ENCODE data around the gene SELENON. TPM values are rescaled to one million over a fixed set of nuclear protein-coding genes. Genes with fewer than 3 reads are reported as not detected.

SELENON gene
- total and polyA plus RNA-seq, 7 donors = 25.3 to 104 (median 39.3) TPM

GRCh38 chr1:25755475-25756125 is 44.4 kb upstream of the SELENON start:
- no peaks in the 10 kb centered on the region for H3K9me3 ChIP-seq
- no peak overlapping the region for H3K4me3 ChIP-seq
- TF ChIP-seq, protein P1, sequence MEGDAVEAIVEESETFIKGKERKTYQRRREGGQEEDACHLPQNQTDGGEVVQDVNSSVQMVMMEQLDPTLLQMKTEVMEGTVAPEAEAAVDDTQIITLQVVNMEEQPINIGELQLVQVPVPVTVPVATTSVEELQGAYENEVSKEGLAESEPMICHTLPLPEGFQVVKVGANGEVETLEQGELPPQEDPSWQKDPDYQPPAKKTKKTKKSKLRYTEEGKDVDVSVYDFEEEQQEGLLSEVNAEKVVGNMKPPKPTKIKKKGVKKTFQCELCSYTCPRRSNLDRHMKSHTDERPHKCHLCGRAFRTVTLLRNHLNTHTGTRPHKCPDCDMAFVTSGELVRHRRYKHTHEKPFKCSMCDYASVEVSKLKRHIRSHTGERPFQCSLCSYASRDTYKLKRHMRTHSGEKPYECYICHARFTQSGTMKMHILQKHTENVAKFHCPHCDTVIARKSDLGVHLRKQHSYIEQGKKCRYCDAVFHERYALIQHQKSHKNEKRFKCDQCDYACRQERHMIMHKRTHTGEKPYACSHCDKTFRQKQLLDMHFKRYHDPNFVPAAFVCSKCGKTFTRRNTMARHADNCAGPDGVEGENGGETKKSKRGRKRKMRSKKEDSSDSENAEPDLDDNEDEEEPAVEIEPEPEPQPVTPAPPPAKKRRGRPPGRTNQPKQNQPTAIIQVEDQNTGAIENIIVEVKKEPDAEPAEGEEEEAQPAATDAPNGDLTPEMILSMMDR (IDR thresholded peaks at IDR 0.05) = no peak
- H3K36me3 ChIP-seq (ENCODE audit: insufficient read depth in 1 of 2, low read depth in 1 of 2) = no peaks in the 10 kb centered on the region
- H3K27ac ChIP-seq = no peak overlapping the region
- WGBS, 3 donors = 90 to 93% (median 91%) methylated on average over 7 of the region's 7 CpGs
- H3K27me3 ChIP-seq (ENCODE audit: insufficient read depth in 3 of 3, low read length in 2 of 3) = no peaks in the 10 kb centered on the region
- ATAC-seq (no peak), DNase-seq (no peak)
- peaks cover 3% of the 10 kb centered on the region for H3K4me1 ChIP-seq
- intact Hi-C loops (cut with DNase I) = no loop called here

- TF ChIP-seq, protein P1 (IDR thresholded peaks at IDR 0.05) = no peak
- ATAC-seq (no peak), DNase-seq (no peak)
- peaks cover 3% of the 10 kb centered on the region for H3K4me1 ChIP-seq
- H3K36me3 ChIP-seq (ENCODE audit: insufficient read depth in 1 of 2, low read depth in 1 of 2) = no peaks in the 10 kb centered on the region
- H3K27me3 ChIP-seq (ENCODE audit: insufficient read depth in 3 of 3, low read length in 2 of 3) = no peaks in the 10 kb centered on the region
- H3K27ac ChIP-seq = no peak overlapping the region
- WGBS, 3 donors = 65 to 85% (median 74%) methylated on average over 3 of the region's 3 CpGs
- no peak overlapping the region for H3K4me3 ChIP-seq
- H3K9me3 ChIP-seq = no peaks in the 10 kb centered on the region
- intact Hi-C loops (cut with DNase I) = no loop called here
Measured at GRCh38 chr1:25756215-25756614, 43.8 kb upstream of the SELENON start.

DNA sequence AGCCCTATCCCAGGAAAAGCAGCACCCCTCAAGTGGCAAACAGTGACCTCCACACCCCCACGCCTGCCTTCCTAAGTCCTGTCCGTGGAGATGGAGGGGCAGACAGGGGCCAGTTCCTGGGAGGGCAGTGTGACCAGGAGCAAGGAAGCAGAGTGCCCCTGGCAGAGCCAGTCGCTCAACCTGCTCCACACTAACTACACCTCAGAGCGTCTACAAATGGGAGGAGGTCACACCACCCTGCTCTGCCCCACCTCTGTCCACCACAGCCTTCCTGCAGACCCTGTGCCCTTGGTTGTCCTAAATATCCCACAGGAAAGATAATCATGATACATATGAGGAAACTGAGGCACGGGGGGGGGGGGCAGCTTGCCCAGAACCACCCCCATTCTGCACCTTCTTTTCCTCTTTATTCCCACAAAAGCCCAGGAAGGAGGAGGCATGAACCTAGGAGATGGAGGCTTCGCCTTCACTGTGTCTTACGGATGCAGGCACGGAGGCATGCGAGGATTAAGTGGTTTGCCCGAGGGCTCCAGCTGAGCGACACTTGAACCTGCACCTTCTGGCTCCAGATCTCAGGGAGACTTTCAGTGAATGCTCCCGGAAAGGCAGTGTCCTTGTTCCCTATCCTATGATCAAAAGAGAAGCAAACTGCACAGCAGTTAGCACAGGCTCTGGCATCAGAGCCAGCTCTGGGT is 42.7 kb upstream of the SELENON start:
- no peaks in the 10 kb centered on the region for H3K27me3 ChIP-seq (ENCODE audit: insufficient read depth in 3 of 3, low read length in 2 of 3)
- WGBS, 3 donors = 83 to 88% (median 84%) methylated on average over 12 of the region's 12 CpGs

GRCh38 chr1:25757846-25758185 is 42.2 kb upstream of the SELENON start:
- H3K9me3 ChIP-seq = no peaks in the 10 kb centered on the region
- TF ChIP-seq, protein P1 (IDR thresholded peaks at IDR 0.05) = no peak
- 58 to 79% (median 62%) methylated on average over 5 of the region's 5 CpGs for WGBS, 3 donors
- intact Hi-C loops (cut with DNase I) = no loop called here
- peaks cover 3% of the 10 kb centered on the region for H3K4me1 ChIP-seq
- H3K27ac ChIP-seq = no peak overlapping the region
- DNase-seq (no peak), ATAC-seq (no peak)
- H3K27me3 ChIP-seq (ENCODE audit: insufficient read depth in 3 of 3, low read length in 2 of 3) = no peaks in the 10 kb centered on the region
- H3K4me3 ChIP-seq = no peak overlapping the region
- H3K36me3 ChIP-seq (ENCODE audit: insufficient read depth in 1 of 2, low read depth in 1 of 2) = no peaks in the 10 kb centered on the region

More for the DNA sequence above, 42.7 kb upstream of the SELENON start:
- Histone ChIP-seq H3K36me3 (ENCODE audit: insufficient read depth in 1 of 2, low read depth in 1 of 2) (no peaks in the 10 kb centered on the region), H3K4me3 (no peak overlapping the region), H3K27ac (no peak overlapping the region), H3K9me3 (no peaks in the 10 kb centered on the region), H3K4me1 (peaks cover 3% of the 10 kb centered on the region)
- DNase-seq (no peak), ATAC-seq (no peak)
- intact Hi-C loops (cut with DNase I) = no loop called here
- TF ChIP-seq, protein P1 (IDR thresholded peaks at IDR 0.05) = no peak
